ENCODE results near the gene PIGQ. TPM values are rescaled to one million over a fixed set of nuclear protein-coding genes. Genes with fewer than 3 reads are reported as not detected.

The PIGQ gene
- total RNA-seq, 1 experiment from 2014 or later = 72.5 TPM

DNA sequence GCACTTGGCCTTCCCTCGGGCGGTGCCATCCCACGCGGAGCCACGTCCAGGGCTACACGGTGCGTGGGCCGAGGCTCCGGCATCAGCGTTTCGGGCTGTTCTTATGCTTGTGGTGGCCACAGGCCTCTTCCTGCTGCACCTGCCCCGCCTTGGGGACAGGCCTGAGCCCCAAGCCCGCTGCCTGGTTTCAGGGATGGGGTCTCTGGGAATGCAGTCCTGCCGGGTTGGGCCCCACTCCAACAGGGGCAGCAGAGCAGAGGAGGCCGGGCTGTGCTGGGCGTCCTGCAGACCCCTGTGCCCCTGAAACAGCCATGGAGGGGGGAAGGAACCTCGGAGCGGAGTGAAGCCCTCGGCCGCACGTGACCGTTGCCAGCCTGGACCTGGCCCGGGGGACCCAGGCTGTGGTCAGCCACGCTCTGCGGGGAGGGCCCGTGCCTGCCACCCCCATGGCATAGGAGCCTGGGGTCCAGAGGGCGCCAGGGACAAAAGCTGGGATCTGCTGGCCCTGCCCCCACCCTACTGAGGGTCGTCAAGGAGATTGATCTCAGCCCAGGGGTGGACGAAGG lies 60.6 kb downstream of the PIGQ start:
- CTCF ChIA-PET = no interaction called here
- Histone ChIP-seq H3K36me3 (ENCODE audit: low read depth) (no peaks in the 10 kb centered on the region), H3K4me3 (no peak overlapping the region), H2AFZ (no peak overlapping the region), H3K4me2 (no peak overlapping the region), H3K27me3 (ENCODE audit: insufficient read depth, low read depth) (no peaks in the 10 kb centered on the region), H3K4me1 (replicated peaks; ENCODE audit: insufficient read depth) (peaks cover 31% of the 10 kb centered on the region), H3F3A (ENCODE audit: insufficient read depth, low read depth) (peaks cover 25% of the 10 kb centered on the region; the same call in 1 of the 2 replicates), H3K79me2 (ENCODE audit: low read depth) (peaks cover 13% of the 10 kb centered on the region), H3K9me3 (ENCODE audit: insufficient read depth, low read depth) (no peaks in the 10 kb centered on the region), H3K9me2 (ENCODE audit: insufficient read depth) (no peaks in the 10 kb centered on the region), H4K20me1 (ENCODE audit: insufficient read depth) (0 out of 2 replicates have a peak, but pooled peaks cover 12% of the 10 kb centered on the region), H3K27ac (no peak overlapping the region)
- TF ChIP-seq EZH2 (IDR thresholded peaks at IDR 0.05; ENCODE audit: low read depth) = no peak
- TF ChIP-seq, protein P1, sequence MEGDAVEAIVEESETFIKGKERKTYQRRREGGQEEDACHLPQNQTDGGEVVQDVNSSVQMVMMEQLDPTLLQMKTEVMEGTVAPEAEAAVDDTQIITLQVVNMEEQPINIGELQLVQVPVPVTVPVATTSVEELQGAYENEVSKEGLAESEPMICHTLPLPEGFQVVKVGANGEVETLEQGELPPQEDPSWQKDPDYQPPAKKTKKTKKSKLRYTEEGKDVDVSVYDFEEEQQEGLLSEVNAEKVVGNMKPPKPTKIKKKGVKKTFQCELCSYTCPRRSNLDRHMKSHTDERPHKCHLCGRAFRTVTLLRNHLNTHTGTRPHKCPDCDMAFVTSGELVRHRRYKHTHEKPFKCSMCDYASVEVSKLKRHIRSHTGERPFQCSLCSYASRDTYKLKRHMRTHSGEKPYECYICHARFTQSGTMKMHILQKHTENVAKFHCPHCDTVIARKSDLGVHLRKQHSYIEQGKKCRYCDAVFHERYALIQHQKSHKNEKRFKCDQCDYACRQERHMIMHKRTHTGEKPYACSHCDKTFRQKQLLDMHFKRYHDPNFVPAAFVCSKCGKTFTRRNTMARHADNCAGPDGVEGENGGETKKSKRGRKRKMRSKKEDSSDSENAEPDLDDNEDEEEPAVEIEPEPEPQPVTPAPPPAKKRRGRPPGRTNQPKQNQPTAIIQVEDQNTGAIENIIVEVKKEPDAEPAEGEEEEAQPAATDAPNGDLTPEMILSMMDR (conservative IDR thresholded peaks at IDR 0.05) = no peak
- POLR2A ChIA-PET (ENCODE audit: unreplicated experiment) = no interaction called here
- intact Hi-C loops (cut with micrococcal nuclease; ENCODE audit: unreplicated experiment) = no loop called here
- no peak for DNase-seq
- no TSS peak for BruUV-seq (replicated peaks)

DNA sequence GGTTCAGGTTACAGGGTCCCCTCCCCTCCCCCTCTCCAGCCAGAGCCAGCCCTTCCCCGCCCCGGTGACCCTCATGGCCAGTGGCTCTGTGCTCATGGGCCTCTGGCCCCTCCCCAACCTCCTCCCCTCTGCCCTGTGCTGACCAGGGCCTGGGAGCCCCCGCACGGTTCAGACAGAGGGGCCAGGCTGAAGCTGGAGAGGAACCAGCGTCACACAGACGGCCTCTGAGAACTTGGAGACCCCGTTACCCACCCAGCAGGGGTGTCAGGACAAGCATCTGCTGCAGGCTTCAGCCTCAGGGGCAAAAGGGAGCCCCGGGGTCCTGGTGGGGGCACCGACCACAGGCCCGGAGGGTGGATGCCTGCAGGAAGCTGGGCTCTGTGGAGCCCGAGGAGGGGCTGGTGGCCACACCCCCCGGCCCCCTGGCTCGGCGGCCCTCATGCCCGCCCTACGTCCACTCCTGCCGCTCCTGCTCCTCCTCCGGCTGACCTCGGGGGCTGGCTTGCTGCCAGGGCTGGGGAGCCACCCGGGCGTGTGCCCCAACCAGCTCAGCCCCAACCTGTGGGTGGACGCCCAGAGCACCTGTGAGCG lies 61.1 kb downstream of the PIGQ start, which contains the start of gene WFIKKN1:
TSS of gene WFIKKN1 (plus strand) at position 171 of the 591 bp plus-strand sequence. CDS start at position 440, 269 bp downstream.
- H3K4me3 ChIP-seq = no peak within 1 kb of the TSS
- intact Hi-C loops (cut with micrococcal nuclease; ENCODE audit: unreplicated experiment) = no loop called here
- H3K36me3 ChIP-seq (ENCODE audit: low read depth) = no peaks in the 10 kb centered on the region
- no TSS peak for BruUV-seq (replicated peaks)
- ChIA-PET CTCF (interaction anchor here (0.7 kb wide), 1 partner anchor 37 kb away, joined by 3 read pairs; no protein-coding TSS in a partner anchor), POLR2A (ENCODE audit: unreplicated experiment) (no interaction called here)
- peaks cover 32% of the 10 kb centered on the region for H3K4me1 ChIP-seq (replicated peaks; ENCODE audit: insufficient read depth)
- peaks cover 25% of the 10 kb centered on the region; the same call in 1 of the 2 replicates for H3F3A ChIP-seq (ENCODE audit: insufficient read depth, low read depth)
- H3K9me2 ChIP-seq (ENCODE audit: insufficient read depth) = no peaks in the 10 kb centered on the region
- H4K20me1 ChIP-seq (ENCODE audit: insufficient read depth) = 0 out of 2 replicates have a peak, but pooled peaks cover 12% of the 10 kb centered on the region
- DNase-seq = peak in 1 of 2 experiments; percentile 87
- no peak within 1 kb of the TSS for H3K4me2 ChIP-seq
- H3K27me3 ChIP-seq (ENCODE audit: insufficient read depth, low read depth) = no peaks in the 10 kb centered on the region
- TF ChIP-seq EZH2 (IDR thresholded peaks at IDR 0.05; ENCODE audit: low read depth) = no peak
- TF ChIP-seq, protein P1 (conservative IDR thresholded peaks at IDR 0.05) = no peak
- no peak within 1 kb of the TSS for H2AFZ ChIP-seq
- H3K9me3 ChIP-seq (ENCODE audit: insufficient read depth, low read depth) = no peaks in the 10 kb centered on the region
- no peak within 1 kb of the TSS for H3K27ac ChIP-seq
- H3K79me2 ChIP-seq (ENCODE audit: low read depth) = peaks cover 18% of the 10 kb centered on the region

DNA sequence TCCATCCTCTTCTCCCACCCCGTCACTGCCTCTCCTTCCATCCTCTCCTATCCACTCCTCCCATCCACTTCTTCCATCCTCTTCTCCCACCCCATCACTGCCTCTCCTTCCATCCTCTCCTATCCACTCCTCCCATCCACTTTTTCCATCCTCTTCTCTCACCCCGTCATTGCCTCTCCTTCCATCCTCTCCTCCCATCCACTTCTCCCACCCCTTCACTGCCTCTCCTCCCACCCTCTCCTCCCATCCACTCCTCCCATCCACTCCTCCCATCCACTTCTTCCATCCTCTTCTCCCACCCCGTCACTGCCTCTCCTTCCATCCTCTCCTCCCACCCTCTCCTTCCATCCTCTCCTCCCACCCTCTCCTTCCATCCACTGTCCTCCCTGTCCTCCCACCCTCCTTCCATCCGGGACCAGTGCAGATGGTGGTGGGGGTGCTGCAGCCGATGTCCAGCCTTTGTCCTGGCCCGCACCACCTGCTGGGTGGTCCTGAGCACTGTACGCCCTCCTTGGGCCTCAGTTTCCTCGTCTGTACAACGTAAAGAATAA lies 62.1 kb downstream of the PIGQ start:
- Histone ChIP-seq H3K36me3 (ENCODE audit: low read depth) (no peaks in the 10 kb centered on the region), H3K4me2 (no peak overlapping the region), H3K4me3 (no peak overlapping the region), H3K27me3 (ENCODE audit: insufficient read depth, low read depth) (no peaks in the 10 kb centered on the region), H3K9me3 (ENCODE audit: insufficient read depth, low read depth) (no peaks in the 10 kb centered on the region), H3K9me2 (ENCODE audit: insufficient read depth) (no peaks in the 10 kb centered on the region), H3F3A (ENCODE audit: insufficient read depth, low read depth) (peaks cover 22% of the 10 kb centered on the region; the same call in 1 of the 2 replicates), H4K20me1 (ENCODE audit: insufficient read depth) (0 out of 2 replicates have a peak, but pooled peaks cover 12% of the 10 kb centered on the region), H3K4me1 (replicated peaks; ENCODE audit: insufficient read depth) (peaks cover 24% of the 10 kb centered on the region), H2AFZ (no peak overlapping the region), H3K27ac (no peak overlapping the region), H3K79me2 (ENCODE audit: low read depth) (peaks cover 19% of the 10 kb centered on the region)
- POLR2A ChIA-PET (ENCODE audit: unreplicated experiment) = no interaction called here
- no peak for DNase-seq
- TF ChIP-seq, protein P1 (conservative IDR thresholded peaks at IDR 0.05) = no peak
- no peak for TF ChIP-seq EZH2 (IDR thresholded peaks at IDR 0.05; ENCODE audit: low read depth)
- CTCF ChIA-PET = interaction anchor here (0.7 kb wide), 1 partner anchor 38 kb away, joined by 3 read pairs; no protein-coding TSS in a partner anchor
- intact Hi-C loops (cut with micrococcal nuclease; ENCODE audit: unreplicated experiment) = no loop called here
- BruUV-seq (replicated peaks) = no TSS peak

All from PC-9 (cell line).